BJ (cell line): ENCODE measurements around the gene FAM76A. TPM values are rescaled to one million over a fixed set of nuclear protein-coding genes. Genes with fewer than 3 reads are reported as not detected.

ENCODE experiments used
- CTCF ChIA-PET: fragments of 350-600 bp; formaldehyde crosslinking; extraction: SDS; loops from one replicate; lab custom pipeline; 2021; ENCODE audit warnings: antibody characterized with exemption, inconsistent platforms; lab: Yijun Ruan, JAX
- POLR2A ChIA-PET: fragments of 300-600 bp; sonication (Branson Sonifier 250); formaldehyde crosslinking; extraction: SDS; loops from one replicate; lab custom pipeline; 2021; ENCODE audit warnings: antibody characterized with exemption; lab: Charles Lee
- DNase-seq: peaks from one replicate; pipeline ENCODE4 v3.0.0-alpha.2; 2011; ENCODE audit warnings: low read depth
- H3K27me3 ChIP-seq: 2 replicates; pipeline ENCODE4 v1.6.0; 2011; ENCODE audit warnings: low read length; ENCODE audit not compliant: control insufficient read depth, insufficient read depth
- H3K36me3 ChIP-seq: 2 replicates; pipeline ENCODE4 v1.5.1; 2011; ENCODE audit warnings: low read length; ENCODE audit not compliant: control insufficient read depth, insufficient read depth
- H3K4me3 ChIP-seq: 2 replicates; pipeline ENCODE4 v1.5.1; 2011; ENCODE audit warnings: low read depth, mild to moderate bottlenecking, control low read depth, low read length
- CTCF ChIP-seq: IDR thresholded peaks from 2 replicates; pipeline ENCODE4 v1.5.1; 2011; ENCODE audit warnings: low read depth, mild to moderate bottlenecking, control low read depth, inconsistent platforms, low read length, moderate library complexity; ENCODE audit not compliant: insufficient read depth
- polyA plus RNA-seq: library from polyadenylated mRNA; depleted of rRNA; stranded (reverse); fragments of >200 nt; gene quantifications from 2 replicates; pipeline ENCODE4 v1.2.3, GENCODE V29; 2011

FAM76A gene
- polyA plus RNA-seq, 1 experiment, result 3.9 TPM

- ChIA-PET POLR2A (interaction anchor here (0.6 to 1.5 kb wide), 4 partner anchors 16 to 106 kb away, joined by 3 to 21 read pairs (median 5); partner anchors contain the start of genes IFI6, PPP1R8 and STX12), CTCF (interaction anchor here (0.6 to 1.7 kb wide), 11 partner anchors 12 to 167 kb away, joined by 3 to 10 read pairs (median 3); partner anchors contain the start of genes IFI6 and STX12)
- DNase-seq, result no peak
- Histone ChIP-seq H3K27me3 (no peaks in the 10 kb centered on the region), H3K4me3 (peak overlapping the region; percentile 37), H3K36me3 (no peaks in the 10 kb centered on the region; the same call in 1 of the 2 replicates)
- TF ChIP-seq CTCF, result no peak
Measured at GRCh38 chr1:27724961-27725373, 794 bp upstream of the FAM76A start.

- no peaks in the 10 kb centered on the region for H3K27me3 ChIP-seq
- H3K36me3 ChIP-seq, result no peaks in the 10 kb centered on the region; the same call in 1 of the 2 replicates
- no peak for DNase-seq
- H3K4me3 ChIP-seq, result peak overlapping the region; percentile 73
- ChIA-PET POLR2A (interaction anchor here (1.0 to 1.5 kb wide), 3 partner anchors 46 to 104 kb away, joined by 3 to 5 read pairs (median 5); partner anchors contain the start of genes IFI6, PPP1R8 and STX12), CTCF (interaction anchor here (0.7 to 3.3 kb wide), 8 partner anchors 9 to 110 kb away, joined by 3 to 12 read pairs (median 5); partner anchors contain the start of gene IFI6)
- TF ChIP-seq CTCF, result no peak
Measured at GRCh38 chr1:27726173-27727044, 648 bp downstream of the FAM76A start.

- no peak for DNase-seq
- POLR2A ChIA-PET, result no interaction called here
- no peaks in the 10 kb centered on the region; the same call in 1 of the 2 replicates for H3K36me3 ChIP-seq
- TF ChIP-seq CTCF, result no peak
- H3K27me3 ChIP-seq, result no peaks in the 10 kb centered on the region
- H3K4me3 ChIP-seq, result no peak overlapping the region; the same call in 1 of the 2 replicates
- CTCF ChIA-PET, result interaction anchor here (3.3 kb wide), 1 partner anchor 58 kb away, joined by 12 read pairs; no protein-coding TSS in a partner anchor
Measured at GRCh38 chr1:27727126-27727525, 1.4 kb downstream of the FAM76A start.

- no peak for TF ChIP-seq CTCF
- Histone ChIP-seq H3K36me3 (peaks cover 3% of the 10 kb centered on the region), H3K27me3 (no peaks in the 10 kb centered on the region), H3K4me3 (no peak overlapping the region)
- no peak for DNase-seq
- CTCF ChIA-PET, result interaction anchor here (1.6 kb wide), 1 partner anchor 9 kb away, joined by 3 read pairs; no protein-coding TSS in a partner anchor
- POLR2A ChIA-PET, result no interaction called here
Measured at GRCh38 chr1:27736252-27736651, 10.5 kb downstream of the FAM76A start.

GRCh38 chr1:27741121-27741520, 15.4 kb downstream of the FAM76A start:
- Histone ChIP-seq H3K36me3 (peaks cover 2% of the 10 kb centered on the region; the same call in 1 of the 2 replicates), H3K4me3 (no peak overlapping the region), H3K27me3 (no peaks in the 10 kb centered on the region)
- no peak for DNase-seq
- no peak for TF ChIP-seq CTCF
- ChIA-PET POLR2A (interaction anchor here (0.6 kb wide), 1 partner anchor 16 kb away, joined by 21 read pairs; no protein-coding TSS in a partner anchor), CTCF (interaction anchor here (2.0 kb wide), 1 partner anchor 72 kb away, joined by 6 read pairs; no protein-coding TSS in a partner anchor)
